Measurements from ENCODE around the gene XXYLT1.

- TF ChIP-seq CTCF (IDR thresholded peaks at IDR 0.05) (no peak), EP300 (IDR thresholded peaks at IDR 0.05) (no peak)
Observed at GRCh38 chr3:195109098-195109657, 161.8 kb downstream of the XXYLT1 start.

All from tibial nerve (tissue), 4 donors.